HCT116 (cell line): ENCODE measurements around the gene NPEPL1.

Experiments used
- EGR1 ChIP-seq: IDR thresholded peaks from 2 replicates; pipeline ENCODE4 v1.6.1; 2012; ENCODE audit warnings: low read depth
- EZH2 ChIP-seq: fragments of 200-600 bp; sonication (generic); IDR thresholded peaks from 2 replicates; pipeline ENCODE4 v1.6.1; 2017; ENCODE audit warnings: antibody characterized with exemption, mixed run types
- FOSL1 ChIP-seq: IDR thresholded peaks from 2 replicates; pipeline ENCODE4 v1.6.1; 2012; ENCODE audit warnings: low read depth
- POLR2A ChIP-seq: IDR thresholded peaks from 2 replicates; pipeline ENCODE4 v1.7.0; 2011; ENCODE audit warnings: borderline replicate concordance; ENCODE audit not compliant: insufficient read depth, insufficient read length; ENCODE audit errors: extremely low read depth
- POLR2AphosphoS5 ChIP-seq: IDR thresholded peaks from 2 replicates; pipeline ENCODE4 v1.6.1; 2011; ENCODE audit warnings: mild to moderate bottlenecking, low read depth, low read length, moderate library complexity
- SIN3A ChIP-seq: IDR thresholded peaks from 2 replicates; pipeline ENCODE4 v1.6.1; 2012; ENCODE audit warnings: low read depth
- TF ChIP-seq, protein P1 (sequence below): IDR thresholded peaks from 2 replicates; pipeline ENCODE4 v1.6.1; 2012; ENCODE audit warnings: low read depth
- TF ChIP-seq, protein P2 (sequence below): IDR thresholded peaks from 2 replicates; pipeline ENCODE4 v1.6.1; 2012
- TF ChIP-seq, protein P3 (sequence below), 3 experiments: fragments of 200-600 bp in 1 of 3; sonication (generic) in 1 of 3; IDR thresholded peaks in 2 of 3; conservative IDR thresholded peaks in 1 of 3; 2 replicates each; pipeline ENCODE4 v1.5.1; 2012 to 2017; ENCODE audit warnings: low read depth in 2 of 3, low read length in 2 of 3, antibody characterized with exemption in 1 of 3, borderline replicate concordance in 1 of 3, control low read depth in 1 of 3, mild to moderate bottlenecking in 1 of 3, mixed read lengths in 1 of 3, mixed run types in 1 of 3, moderate library complexity in 1 of 3; ENCODE audit not compliant: insufficient read depth in 1 of 3

DNA sequence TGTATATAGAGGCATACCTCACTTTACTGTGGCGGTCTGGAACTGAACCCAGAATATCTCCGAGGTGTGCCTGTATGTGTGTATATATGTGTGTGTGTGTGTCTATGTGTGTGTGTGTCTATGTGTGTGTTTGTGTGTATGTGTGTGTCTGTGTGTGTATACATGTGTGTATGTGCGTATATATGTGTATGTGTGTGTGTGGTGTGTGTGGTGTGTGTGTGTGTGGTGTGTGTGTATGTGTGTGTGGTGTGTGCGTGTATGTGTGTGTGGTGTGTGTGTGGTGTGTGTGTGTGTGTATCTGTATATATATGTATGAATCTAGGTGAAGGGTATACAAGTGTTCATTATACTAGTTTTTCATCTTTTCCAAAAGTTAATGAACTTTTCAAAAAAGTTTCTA is 4.2 kb upstream of the NPEPL1 start:
- TF ChIP-seq, protein P1, sequence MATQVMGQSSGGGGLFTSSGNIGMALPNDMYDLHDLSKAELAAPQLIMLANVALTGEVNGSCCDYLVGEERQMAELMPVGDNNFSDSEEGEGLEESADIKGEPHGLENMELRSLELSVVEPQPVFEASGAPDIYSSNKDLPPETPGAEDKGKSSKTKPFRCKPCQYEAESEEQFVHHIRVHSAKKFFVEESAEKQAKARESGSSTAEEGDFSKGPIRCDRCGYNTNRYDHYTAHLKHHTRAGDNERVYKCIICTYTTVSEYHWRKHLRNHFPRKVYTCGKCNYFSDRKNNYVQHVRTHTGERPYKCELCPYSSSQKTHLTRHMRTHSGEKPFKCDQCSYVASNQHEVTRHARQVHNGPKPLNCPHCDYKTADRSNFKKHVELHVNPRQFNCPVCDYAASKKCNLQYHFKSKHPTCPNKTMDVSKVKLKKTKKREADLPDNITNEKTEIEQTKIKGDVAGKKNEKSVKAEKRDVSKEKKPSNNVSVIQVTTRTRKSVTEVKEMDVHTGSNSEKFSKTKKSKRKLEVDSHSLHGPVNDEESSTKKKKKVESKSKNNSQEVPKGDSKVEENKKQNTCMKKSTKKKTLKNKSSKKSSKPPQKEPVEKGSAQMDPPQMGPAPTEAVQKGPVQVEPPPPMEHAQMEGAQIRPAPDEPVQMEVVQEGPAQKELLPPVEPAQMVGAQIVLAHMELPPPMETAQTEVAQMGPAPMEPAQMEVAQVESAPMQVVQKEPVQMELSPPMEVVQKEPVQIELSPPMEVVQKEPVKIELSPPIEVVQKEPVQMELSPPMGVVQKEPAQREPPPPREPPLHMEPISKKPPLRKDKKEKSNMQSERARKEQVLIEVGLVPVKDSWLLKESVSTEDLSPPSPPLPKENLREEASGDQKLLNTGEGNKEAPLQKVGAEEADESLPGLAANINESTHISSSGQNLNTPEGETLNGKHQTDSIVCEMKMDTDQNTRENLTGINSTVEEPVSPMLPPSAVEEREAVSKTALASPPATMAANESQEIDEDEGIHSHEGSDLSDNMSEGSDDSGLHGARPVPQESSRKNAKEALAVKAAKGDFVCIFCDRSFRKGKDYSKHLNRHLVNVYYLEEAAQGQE = no peak
- TF ChIP-seq, protein P2, sequence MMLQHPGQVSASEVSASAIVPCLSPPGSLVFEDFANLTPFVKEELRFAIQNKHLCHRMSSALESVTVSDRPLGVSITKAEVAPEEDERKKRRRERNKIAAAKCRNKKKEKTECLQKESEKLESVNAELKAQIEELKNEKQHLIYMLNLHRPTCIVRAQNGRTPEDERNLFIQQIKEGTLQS = no peak
- TF ChIP-seq, protein P3, sequence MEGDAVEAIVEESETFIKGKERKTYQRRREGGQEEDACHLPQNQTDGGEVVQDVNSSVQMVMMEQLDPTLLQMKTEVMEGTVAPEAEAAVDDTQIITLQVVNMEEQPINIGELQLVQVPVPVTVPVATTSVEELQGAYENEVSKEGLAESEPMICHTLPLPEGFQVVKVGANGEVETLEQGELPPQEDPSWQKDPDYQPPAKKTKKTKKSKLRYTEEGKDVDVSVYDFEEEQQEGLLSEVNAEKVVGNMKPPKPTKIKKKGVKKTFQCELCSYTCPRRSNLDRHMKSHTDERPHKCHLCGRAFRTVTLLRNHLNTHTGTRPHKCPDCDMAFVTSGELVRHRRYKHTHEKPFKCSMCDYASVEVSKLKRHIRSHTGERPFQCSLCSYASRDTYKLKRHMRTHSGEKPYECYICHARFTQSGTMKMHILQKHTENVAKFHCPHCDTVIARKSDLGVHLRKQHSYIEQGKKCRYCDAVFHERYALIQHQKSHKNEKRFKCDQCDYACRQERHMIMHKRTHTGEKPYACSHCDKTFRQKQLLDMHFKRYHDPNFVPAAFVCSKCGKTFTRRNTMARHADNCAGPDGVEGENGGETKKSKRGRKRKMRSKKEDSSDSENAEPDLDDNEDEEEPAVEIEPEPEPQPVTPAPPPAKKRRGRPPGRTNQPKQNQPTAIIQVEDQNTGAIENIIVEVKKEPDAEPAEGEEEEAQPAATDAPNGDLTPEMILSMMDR (IDR thresholded peaks at IDR 0.05 in 2 of 3, conservative IDR thresholded peaks at IDR 0.05 in 1 of 3; ENCODE audit: borderline replicate concordance in 1 of 3, insufficient read depth in 1 of 3, low read depth in 2 of 3, low read length in 2 of 3) = no peak
- TF ChIP-seq POLR2A (no peak), FOSL1 (no peak), EZH2 (no peak), POLR2AphosphoS5 (no peak), EGR1 (no peak), SIN3A (no peak)
